ENCODE data around the gene RPP21.

- TF ChIP-seq POLR2AphosphoS5 (IDR thresholded peaks at IDR 0.05; ENCODE audit: low read depth, low read length) (no peak), CTCF (IDR thresholded peaks at IDR 0.05) (no peak), TCF7L2 (IDR thresholded peaks at IDR 0.05; ENCODE audit: low read depth, low read length) (no peak), REST (IDR thresholded peaks at IDR 0.05; ENCODE audit: insufficient read depth in 1 of 2, low read depth in 2 of 2, low read length in 1 of 2) (no peak)
Measured at GRCh38 chr6:30327232-30327746, 17.7 kb upstream of the RPP21 start.
